ENCODE results near the gene SCML2. TPM values are rescaled to one million over a fixed set of nuclear protein-coding genes. Genes with fewer than 3 reads are reported as not detected.

Gene SCML2
- polyA plus RNA-seq, 3 donors, result 0.27 to 0.41 (median 0.27) TPM

DNA sequence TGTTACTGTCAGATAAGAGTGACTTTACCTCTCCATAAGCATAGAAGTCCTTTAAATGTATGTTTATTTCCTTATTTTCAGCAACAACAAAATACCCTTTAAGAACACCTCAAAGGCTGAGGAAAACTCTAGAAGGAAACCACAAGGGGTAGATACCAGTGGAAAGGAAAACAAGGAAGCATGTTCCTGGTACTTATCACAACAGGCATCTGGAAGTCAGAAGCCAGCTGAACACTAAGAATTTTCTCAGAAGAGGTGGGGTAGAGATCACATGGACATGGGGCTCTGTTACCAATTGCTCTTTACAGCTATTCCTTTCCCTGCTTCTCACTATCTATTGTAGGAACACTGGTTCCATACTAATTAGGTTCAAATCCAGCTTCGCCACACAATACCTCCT is 82.3 kb downstream of the SCML2 start:
- Histone ChIP-seq H3K79me2 (ENCODE audit: insufficient read depth, low read length) (no peaks in the 10 kb centered on the region), H3K4me2 (replicated peaks; ENCODE audit: extremely low read depth, low read length, poor library complexity, severe bottlenecking) (no peak overlapping the region), H4K20me1 (ENCODE audit: insufficient read depth, low read length) (no peaks in the 10 kb centered on the region), H3K9me3 (replicated peaks in 1 of 2; ENCODE audit: control insufficient read depth in 1 of 2, insufficient read depth in 1 of 2, low read length in 2 of 2) (peaks cover 0 to 11% of the 10 kb centered on the region in 2 donors), H3K4me1 (ENCODE audit: control insufficient read depth in 1 of 2, insufficient read depth in 2 of 2, low read length in 2 of 2) (no peaks in the 10 kb centered on the region), H3K27me3 (ENCODE audit: control insufficient read depth in 2 of 2, insufficient read depth in 2 of 2, low read length in 2 of 2) (no peaks in the 10 kb centered on the region), H2AFZ (ENCODE audit: insufficient read depth, low read depth, low read length, poor library complexity, severe bottlenecking) (no peak overlapping the region), H3K4me3 (replicated peaks in 1 of 3; ENCODE audit: low read depth in 2 of 3, low read length in 3 of 3) (no peak overlapping the region), H3K36me3 (replicated peaks in 1 of 2; ENCODE audit: control insufficient read depth in 1 of 2, insufficient read depth in 2 of 2, low read length in 2 of 2) (no peaks in the 10 kb centered on the region), H3K9ac (ENCODE audit: insufficient read depth, low read length, poor library complexity, severe bottlenecking) (no peak overlapping the region), H3K27ac (ENCODE audit: low read depth in 1 of 2, low read length in 2 of 2) (no peak overlapping the region)
- no peak for DNase-seq
- Mint-ChIP-seq H3K36me3 (peaks cover 0 to 3% of the 10 kb centered on the region in 2 donors), H3K4me3 (no peak overlapping the region), H3K27me3 (ENCODE audit: low read depth in 3 of 3) (no peaks in the 10 kb centered on the region), H3K9me3 (peaks cover 2 to 16% (median 7%) of the 10 kb centered on the region in 7 donors), H3K4me1 (no peaks in the 10 kb centered on the region), H3K27ac (no peak overlapping the region)
- TF ChIP-seq, protein P1, sequence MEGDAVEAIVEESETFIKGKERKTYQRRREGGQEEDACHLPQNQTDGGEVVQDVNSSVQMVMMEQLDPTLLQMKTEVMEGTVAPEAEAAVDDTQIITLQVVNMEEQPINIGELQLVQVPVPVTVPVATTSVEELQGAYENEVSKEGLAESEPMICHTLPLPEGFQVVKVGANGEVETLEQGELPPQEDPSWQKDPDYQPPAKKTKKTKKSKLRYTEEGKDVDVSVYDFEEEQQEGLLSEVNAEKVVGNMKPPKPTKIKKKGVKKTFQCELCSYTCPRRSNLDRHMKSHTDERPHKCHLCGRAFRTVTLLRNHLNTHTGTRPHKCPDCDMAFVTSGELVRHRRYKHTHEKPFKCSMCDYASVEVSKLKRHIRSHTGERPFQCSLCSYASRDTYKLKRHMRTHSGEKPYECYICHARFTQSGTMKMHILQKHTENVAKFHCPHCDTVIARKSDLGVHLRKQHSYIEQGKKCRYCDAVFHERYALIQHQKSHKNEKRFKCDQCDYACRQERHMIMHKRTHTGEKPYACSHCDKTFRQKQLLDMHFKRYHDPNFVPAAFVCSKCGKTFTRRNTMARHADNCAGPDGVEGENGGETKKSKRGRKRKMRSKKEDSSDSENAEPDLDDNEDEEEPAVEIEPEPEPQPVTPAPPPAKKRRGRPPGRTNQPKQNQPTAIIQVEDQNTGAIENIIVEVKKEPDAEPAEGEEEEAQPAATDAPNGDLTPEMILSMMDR (IDR thresholded peaks at IDR 0.05), result no peak
- intact Hi-C loops (cut with micrococcal nuclease), result no loop called here
- no CpG with 5 or more reads among the region's 1 CpG for WGBS (ENCODE audit: insufficient coverage)

DNA sequence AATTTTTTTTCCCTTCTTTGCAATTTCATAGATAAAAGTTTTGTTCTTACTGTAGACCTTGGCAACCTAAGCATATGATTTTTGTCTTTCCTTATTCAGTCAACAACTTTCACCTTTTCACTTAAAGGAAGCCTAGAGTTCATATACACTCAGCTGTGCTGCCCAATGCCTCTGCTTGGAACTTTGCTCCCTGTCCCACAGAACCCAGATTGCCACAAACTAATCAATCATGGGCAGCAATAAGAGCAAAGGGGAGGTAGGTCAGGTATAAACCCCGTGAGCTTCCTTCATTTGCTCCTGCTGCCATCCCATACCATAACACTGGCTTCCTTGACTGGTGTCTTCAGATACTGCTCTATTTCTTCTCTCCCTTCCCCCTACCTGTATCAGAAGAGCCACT is 82.8 kb downstream of the SCML2 start:
- H3K36me3 Mint-ChIP-seq, result peaks cover 0 to 3% of the 10 kb centered on the region in 2 donors
- no peak overlapping the region for H2AFZ ChIP-seq (ENCODE audit: insufficient read depth, low read depth, low read length, poor library complexity, severe bottlenecking)
- peaks cover 2 to 16% (median 7%) of the 10 kb centered on the region in 7 donors for H3K9me3 Mint-ChIP-seq
- H3K27ac Mint-ChIP-seq, result no peak overlapping the region
- TF ChIP-seq, protein P1 (IDR thresholded peaks at IDR 0.05), result no peak
- intact Hi-C loops (cut with micrococcal nuclease), result no loop called here
- no peak overlapping the region for H3K27ac ChIP-seq (ENCODE audit: low read depth in 1 of 2, low read length in 2 of 2)
- no peak overlapping the region for H3K9ac ChIP-seq (ENCODE audit: insufficient read depth, low read length, poor library complexity, severe bottlenecking)
- H3K4me1 Mint-ChIP-seq, result no peaks in the 10 kb centered on the region
- no peak overlapping the region for H3K4me3 Mint-ChIP-seq
- DNase-seq, result no peak
- H3K79me2 ChIP-seq (ENCODE audit: insufficient read depth, low read length), result no peaks in the 10 kb centered on the region
- no peak overlapping the region for H3K4me2 ChIP-seq (replicated peaks; ENCODE audit: extremely low read depth, low read length, poor library complexity, severe bottlenecking)
- H3K4me1 ChIP-seq (ENCODE audit: control insufficient read depth in 1 of 2, insufficient read depth in 2 of 2, low read length in 2 of 2), result no peaks in the 10 kb centered on the region
- H3K9me3 ChIP-seq (replicated peaks in 1 of 2; ENCODE audit: control insufficient read depth in 1 of 2, insufficient read depth in 1 of 2, low read length in 2 of 2), result peaks cover 0 to 11% of the 10 kb centered on the region in 2 donors
- H3K4me3 ChIP-seq (replicated peaks in 1 of 3; ENCODE audit: low read depth in 2 of 3, low read length in 3 of 3), result no peak overlapping the region
- 83% methylated on average over 1 of the region's 1 CpG for WGBS (ENCODE audit: insufficient coverage)
- H4K20me1 ChIP-seq (ENCODE audit: insufficient read depth, low read length), result no peaks in the 10 kb centered on the region
- no peaks in the 10 kb centered on the region for H3K27me3 Mint-ChIP-seq (ENCODE audit: low read depth in 3 of 3)
- H3K36me3 ChIP-seq (replicated peaks in 1 of 2; ENCODE audit: control insufficient read depth in 1 of 2, insufficient read depth in 2 of 2, low read length in 2 of 2), result no peaks in the 10 kb centered on the region
- no peaks in the 10 kb centered on the region for H3K27me3 ChIP-seq (ENCODE audit: control insufficient read depth in 2 of 2, insufficient read depth in 2 of 2, low read length in 2 of 2)
